OCI-LY1 (cell line): ENCODE data around the gene IVL.

ENCODE experiments used
- EZH2 ChIP-seq: fragments of 200-600 bp; sonication (generic), shearing (Covaris generic); IDR thresholded peaks from 2 replicates; pipeline ENCODE4 v1.8.0; 2017; ENCODE audit warnings: borderline replicate concordance, mixed run types, mild to moderate bottlenecking, antibody characterized with exemption, low read length, moderate library complexity, mixed read lengths
- TF ChIP-seq, protein P1 (sequence below): fragments of 200-600 bp; sonication (generic), shearing (Covaris generic); IDR thresholded peaks from 2 replicates; pipeline ENCODE4 v1.5.1; 2017; ENCODE audit warnings: mild to moderate bottlenecking, antibody characterized with exemption, low read length, moderate library complexity, mixed read lengths

GRCh38 chr1:152946651-152947256 lies 38.4 kb downstream of the IVL start, which contains the start of gene SPRR5:
- TF ChIP-seq, protein P1, sequence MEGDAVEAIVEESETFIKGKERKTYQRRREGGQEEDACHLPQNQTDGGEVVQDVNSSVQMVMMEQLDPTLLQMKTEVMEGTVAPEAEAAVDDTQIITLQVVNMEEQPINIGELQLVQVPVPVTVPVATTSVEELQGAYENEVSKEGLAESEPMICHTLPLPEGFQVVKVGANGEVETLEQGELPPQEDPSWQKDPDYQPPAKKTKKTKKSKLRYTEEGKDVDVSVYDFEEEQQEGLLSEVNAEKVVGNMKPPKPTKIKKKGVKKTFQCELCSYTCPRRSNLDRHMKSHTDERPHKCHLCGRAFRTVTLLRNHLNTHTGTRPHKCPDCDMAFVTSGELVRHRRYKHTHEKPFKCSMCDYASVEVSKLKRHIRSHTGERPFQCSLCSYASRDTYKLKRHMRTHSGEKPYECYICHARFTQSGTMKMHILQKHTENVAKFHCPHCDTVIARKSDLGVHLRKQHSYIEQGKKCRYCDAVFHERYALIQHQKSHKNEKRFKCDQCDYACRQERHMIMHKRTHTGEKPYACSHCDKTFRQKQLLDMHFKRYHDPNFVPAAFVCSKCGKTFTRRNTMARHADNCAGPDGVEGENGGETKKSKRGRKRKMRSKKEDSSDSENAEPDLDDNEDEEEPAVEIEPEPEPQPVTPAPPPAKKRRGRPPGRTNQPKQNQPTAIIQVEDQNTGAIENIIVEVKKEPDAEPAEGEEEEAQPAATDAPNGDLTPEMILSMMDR, result no peak
- TF ChIP-seq EZH2, result no peak
